T-helper 9 cell (primary cell): ENCODE data around the gene S100A3.
"Not testable (repeated sequence)": the region's sequence is repeated elsewhere in the genome, so short reads cannot be mapped to it uniquely, and the experiment has no call there.

ENCODE experiments used
- DNase-seq: peaks from one replicate; pipeline ENCODE4 v3.0.0-alpha.2; 2020

The S100A3 gene

GRCh38 chr1:153534226-153534924 lies 14.7 kb downstream of the S100A3 start:
- no peak for DNase-seq

- DNase-seq: peak; percentile 17
These were observed 15.3 kb downstream of the S100A3 start for GRCh38 chr1:153533689-153534201.

GRCh38 chr1:153532769-153533599 lies 16.1 kb downstream of the S100A3 start:
- DNase-seq: peak; percentile 77

- DNase-seq: peak; percentile 17
These were observed 16.9 kb downstream of the S100A3 start for GRCh38 chr1:153532181-153532580.

GRCh38 chr1:153531638-153532037 lies 17.4 kb downstream of the S100A3 start:
- no peak for DNase-seq

- no peak for DNase-seq
These were observed 21.4 kb downstream of the S100A3 start for GRCh38 chr1:153527683-153528040.

- no peak for DNase-seq
These were observed 21.9 kb downstream of the S100A3 start for GRCh38 chr1:153527023-153527682.

- DNase-seq: no peak
These were observed 22.9 kb downstream of the S100A3 start for GRCh38 chr1:153526132-153526543.

GRCh38 chr1:153525088-153525728 lies 23.9 kb downstream of the S100A3 start:
- no peak for DNase-seq

- DNase-seq: not testable (repeated sequence)
These were observed 26.6 kb downstream of the S100A3 start for GRCh38 chr1:153522353-153523048.

GRCh38 chr1:153521808-153522207 lies 27.2 kb downstream of the S100A3 start:
- not testable (repeated sequence) for DNase-seq

- DNase-seq: no peak
These were observed 28.1 kb downstream of the S100A3 start for GRCh38 chr1:153520818-153521476.

GRCh38 chr1:153520137-153520691 lies 28.8 kb downstream of the S100A3 start:
- DNase-seq: not testable (repeated sequence)

GRCh38 chr1:153519242-153519641 lies 29.8 kb downstream of the S100A3 start:
- DNase-seq: no peak

GRCh38 chr1:153515504-153516394 lies 33.3 kb downstream of the S100A3 start:
- DNase-seq: no peak

- no peak for DNase-seq
These were observed 35.4 kb downstream of the S100A3 start for GRCh38 chr1:153513666-153514065.

- no peak for DNase-seq
These were observed 36.0 kb downstream of the S100A3 start for GRCh38 chr1:153513023-153513422.

- DNase-seq: peak; percentile 73
These were observed 38.1 kb downstream of the S100A3 start for GRCh38 chr1:153510984-153511410.

GRCh38 chr1:153509729-153510354 lies 39.2 kb downstream of the S100A3 start:
- peak; percentile 52 for DNase-seq

GRCh38 chr1:153509036-153509435 lies 40.0 kb downstream of the S100A3 start:
- DNase-seq: no peak
